GM19238 (cell line): ENCODE results near the gene GOLM1.
"Not testable (repeated sequence)": the region's sequence is repeated elsewhere in the genome, so short reads cannot be mapped to it uniquely, and the experiment has no call there.

Experiments
- DNase-seq: peaks from one replicate; pipeline ENCODE4 v3.0.0; 2011; ENCODE audit warnings: low spot score; ENCODE audit not compliant: insufficient read length

Gene GOLM1, protein sequence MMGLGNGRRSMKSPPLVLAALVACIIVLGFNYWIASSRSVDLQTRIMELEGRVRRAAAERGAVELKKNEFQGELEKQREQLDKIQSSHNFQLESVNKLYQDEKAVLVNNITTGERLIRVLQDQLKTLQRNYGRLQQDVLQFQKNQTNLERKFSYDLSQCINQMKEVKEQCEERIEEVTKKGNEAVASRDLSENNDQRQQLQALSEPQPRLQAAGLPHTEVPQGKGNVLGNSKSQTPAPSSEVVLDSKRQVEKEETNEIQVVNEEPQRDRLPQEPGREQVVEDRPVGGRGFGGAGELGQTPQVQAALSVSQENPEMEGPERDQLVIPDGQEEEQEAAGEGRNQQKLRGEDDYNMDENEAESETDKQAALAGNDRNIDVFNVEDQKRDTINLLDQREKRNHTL

DNA sequence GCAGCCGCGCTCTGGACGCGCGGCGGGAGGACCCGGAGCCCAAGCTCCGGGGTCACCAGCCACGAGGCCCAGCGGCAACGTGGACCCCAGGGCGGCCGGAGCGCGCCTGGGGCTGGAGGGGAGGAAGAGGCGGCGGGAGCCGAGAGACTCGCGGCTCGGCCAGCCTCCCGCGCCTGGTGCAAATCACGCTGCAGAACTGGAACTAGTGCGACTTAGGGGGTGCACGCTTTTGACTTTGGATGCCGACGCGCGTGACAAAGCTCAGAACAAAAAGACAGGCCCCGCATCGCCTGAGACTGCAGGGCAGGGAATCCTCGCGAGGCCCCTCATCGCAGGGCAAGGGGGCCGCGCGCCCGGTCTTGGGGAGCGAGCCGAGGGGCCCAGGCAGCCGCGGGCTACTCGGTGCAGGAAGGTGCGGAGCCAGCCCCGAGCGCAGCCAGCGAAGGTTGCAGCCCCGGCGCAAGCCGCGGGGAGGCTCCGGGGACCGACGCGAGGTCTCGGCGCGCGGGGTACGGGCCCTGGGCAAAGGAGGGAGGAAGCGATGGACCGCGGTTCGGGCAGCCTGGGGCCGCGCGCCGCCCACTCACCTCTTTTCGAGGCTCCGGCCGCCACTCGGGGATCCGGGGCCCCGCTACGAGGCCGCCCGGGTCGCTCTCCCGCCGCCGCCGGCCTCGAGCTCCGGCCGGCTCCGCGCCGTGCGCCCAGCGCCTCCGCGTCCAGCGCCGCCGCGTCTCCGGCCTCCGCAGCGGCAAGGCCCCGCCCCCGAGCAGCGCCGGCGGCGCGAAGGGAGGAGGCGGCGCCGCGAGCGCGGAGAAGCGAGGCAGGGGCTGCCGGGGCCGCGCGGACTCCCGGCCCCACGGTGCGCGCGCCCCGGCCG lies at the start of gene GOLM1:
GOLM1 (minus strand) TSS at position 735 of the 877 bp plus-strand sequence. CDS start 20,238 bp downstream, outside the sequence.
- DNase-seq: peak; percentile 61

DNA sequence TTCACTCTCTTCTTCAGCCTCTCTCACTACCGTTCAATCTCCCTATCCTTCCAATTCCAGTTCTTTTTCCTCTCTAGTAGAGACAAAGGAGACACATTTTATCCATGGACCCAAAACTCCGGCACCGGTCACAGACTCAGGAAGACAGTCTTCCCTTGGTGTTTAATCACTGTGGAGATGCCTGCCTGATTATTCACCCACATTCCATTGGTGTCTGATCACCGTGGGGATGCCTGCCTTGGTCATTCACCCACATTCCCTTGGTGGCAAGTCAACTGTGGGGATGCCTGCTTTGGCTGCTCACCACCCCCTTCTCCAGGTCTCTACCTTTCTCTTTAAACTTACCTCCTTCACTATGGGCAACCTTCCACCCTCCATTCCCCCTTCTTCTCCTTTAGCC lies 47.3 kb upstream of the GOLM1 start:
- DNase-seq: not testable (repeated sequence)

DNA sequence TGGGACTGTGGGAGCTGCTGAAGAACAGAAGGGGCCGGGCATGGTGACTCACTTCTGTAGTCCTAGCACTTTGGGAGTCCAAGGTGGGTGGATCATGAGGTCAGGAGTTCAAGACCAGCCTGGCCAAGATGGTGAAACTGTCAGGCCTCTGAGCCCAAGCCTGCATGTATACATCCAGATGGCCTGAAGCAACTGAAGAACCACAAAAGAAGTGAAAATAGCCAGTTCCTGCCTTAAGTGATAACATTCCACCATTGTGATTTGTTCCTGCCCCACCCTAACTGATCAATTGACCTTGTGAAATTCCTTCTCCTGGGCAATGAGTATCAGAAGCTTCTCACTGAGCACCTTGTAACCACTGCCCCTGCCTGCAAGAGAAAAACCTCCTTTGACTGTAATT lies 46.6 kb upstream of the GOLM1 start:
- not testable (repeated sequence) for DNase-seq

DNA sequence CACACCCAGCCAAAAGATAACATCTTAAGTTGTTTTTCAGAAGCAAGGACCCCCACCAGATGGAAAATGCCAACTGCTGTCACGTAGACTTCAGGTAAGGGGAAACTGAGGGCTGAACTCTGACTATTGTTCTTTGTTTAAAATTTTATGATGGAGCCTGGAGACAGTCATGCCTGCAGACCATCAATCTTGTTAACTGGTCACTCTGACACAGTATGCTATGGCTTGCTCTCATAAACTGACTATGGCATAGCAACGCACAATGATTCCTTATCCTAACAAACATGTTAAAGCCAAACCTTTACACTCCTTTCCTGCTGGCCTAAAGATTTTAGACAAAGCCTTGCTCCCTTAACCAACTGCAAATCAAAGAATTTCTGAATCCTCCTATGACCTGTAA lies 43.6 kb upstream of the GOLM1 start:
- DNase-seq: no peak

DNA sequence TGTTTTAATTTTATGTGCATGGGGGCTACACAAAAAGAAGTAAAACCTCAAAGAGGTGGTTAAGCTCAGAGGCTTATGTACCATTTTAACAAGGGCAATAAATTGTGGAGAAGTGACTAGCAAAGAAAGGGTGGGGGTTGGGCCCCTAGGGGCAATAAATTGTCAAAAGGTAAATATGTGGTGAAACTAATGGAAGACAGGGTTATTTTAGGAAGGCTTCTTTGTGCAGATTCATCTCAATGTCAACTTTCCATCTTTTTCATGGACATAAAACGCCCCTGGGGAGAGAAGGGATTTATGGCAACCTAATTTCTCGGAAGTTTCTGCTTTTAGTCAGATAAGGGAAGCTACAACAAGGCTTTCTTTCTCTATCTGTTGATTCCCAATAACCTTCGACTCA lies 42.5 kb upstream of the GOLM1 start:
- DNase-seq: no peak

DNA sequence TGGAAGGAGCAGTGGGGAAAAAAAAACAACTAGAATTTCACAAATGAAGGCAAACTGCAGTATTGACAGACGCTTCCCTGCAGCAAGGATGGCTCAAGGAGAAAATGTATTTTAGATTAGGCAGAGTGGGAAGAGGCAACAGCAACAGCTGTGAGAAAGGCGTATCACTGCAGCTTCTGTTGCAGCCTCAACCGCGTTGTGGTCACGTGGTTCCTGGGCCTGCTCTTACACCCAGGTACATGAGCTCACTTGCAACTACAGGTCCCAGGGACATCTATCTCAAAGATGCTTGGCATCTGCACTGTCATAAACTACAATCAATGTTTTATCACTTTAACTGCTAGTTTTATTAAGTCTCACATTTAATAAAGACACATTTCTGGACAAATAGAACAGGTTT lies 36.0 kb upstream of the GOLM1 start:
- no peak for DNase-seq

DNA sequence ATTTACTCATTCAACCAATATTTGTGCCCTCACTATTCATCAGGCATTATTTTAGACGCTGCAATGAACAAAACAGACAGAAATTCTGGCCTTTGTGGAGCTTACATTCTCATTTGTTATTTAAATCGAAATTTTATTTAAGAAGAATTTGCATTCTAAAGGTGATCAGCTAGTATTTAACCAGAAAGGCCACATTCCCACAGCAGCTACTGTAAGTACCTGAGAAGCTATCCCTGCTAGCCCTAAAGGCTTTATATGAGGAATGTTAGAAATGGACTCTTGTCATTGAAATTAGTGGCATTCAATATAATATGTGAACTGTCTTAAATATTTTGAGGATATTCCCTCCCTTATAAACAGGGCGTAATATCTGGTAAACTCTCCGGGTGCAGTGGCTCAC lies 35.0 kb upstream of the GOLM1 start:
- no peak for DNase-seq

DNA sequence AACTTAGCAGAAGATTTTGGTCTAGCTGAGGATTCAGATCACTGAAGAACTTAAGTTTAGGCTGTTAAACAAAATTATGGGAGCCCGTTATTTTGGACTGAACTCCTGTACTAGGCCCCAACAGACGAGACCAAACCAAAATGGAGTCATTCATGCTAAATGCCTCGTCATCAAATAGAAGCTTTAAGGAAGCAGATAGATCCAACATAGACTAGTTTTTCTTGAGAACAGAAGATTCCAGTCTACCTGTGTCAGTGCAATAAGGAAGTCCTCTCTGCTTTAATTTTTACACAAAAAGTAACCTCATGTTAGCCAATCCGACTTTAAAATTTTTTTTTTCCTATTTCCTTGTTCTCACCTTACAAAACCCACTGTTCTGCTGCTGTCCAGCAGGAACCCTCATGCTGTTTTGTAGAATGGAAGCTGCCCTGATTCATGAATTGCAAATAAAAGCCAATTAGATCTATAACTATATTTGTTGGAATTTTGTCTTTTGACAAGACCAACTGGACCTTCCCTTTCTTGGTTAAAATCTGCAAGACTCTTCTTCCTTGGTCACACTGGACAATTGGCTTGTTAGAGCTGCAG lies 29.0 kb upstream of the GOLM1 start:
- DNase-seq: no peak

DNA sequence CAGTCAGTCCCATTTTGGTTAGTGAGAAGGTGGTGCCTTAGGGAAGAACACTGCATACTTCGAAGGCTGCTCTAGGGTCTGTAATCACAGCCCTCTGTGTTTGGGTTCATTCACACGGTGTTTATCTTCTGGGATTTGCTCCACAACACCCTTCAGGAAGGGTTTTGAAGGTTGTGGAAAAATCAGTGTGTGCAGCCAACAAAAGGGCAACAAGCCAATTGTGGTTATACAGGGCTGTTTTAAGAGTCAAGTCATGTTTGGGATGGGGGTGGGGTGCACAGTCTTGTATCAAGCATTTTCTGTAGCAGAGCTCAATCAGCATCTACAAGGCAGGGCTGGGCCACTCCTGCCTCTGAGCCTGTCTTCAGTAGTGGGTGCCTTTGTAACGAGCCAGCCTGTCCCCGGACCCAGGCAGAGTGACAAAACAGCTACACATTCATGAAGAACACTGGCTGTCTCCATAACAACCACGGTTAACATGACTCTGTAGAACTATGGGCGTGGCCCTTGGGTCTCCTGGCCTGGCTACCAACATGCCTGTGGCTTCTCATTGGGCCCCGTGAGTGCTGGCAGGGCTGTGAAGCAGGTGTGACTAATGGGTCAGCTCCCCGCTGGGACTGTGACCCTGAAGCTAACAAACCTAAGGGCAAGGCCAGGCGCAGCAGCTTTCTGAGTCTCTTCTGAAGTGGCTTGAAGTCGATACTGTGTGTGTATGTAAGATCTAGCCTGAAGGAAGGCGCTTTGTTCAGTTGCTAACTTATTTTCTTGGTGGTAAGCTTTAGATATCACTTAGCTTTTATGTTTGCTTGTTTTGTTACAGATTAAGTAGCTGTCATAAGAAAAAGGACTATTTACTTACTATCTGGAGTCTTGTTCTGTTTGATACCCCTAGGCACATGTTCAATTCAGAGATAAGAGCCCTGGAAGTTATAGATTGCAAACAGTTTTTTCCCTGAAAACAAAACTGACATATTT lies 27.9 kb upstream of the GOLM1 start:
- DNase-seq: no peak

DNA sequence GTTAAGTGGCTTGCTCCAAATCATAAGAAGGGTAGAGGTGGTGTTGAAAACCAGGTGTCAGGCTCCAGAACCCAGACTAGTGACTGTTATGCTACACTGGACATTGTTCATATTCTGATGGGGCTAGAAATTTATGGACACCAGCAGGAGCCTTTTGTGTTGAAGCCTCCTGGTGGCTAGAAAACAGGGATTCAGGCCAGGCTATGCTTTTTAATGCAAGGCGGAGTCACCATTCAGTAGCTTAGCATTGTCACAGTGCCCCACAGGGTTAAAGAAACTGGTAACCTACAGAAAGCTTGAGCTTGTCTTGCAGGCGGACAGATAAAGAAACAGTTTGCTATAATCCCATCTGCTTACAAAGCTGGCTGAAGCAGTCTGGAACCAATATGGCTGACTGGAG lies 23.0 kb upstream of the GOLM1 start:
- no peak for DNase-seq

DNA sequence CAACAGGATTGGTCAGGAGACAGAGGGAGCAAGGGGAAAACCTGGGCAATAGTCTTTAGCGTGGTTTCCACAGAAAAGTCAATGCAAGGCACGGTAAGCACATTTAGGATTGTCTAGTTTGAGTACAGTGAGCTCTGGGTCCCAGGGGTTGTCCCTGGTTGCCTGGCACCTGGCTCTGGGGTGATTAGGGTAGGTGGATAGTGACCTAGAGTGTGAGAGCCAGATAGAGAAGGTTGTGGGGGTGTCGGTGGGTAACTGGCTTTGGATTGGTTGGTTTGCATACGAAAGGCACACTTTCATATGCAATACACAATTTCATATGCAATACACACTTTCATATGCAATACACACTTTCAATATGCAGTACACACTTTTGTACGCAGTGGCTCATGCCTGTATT lies 20.1 kb upstream of the GOLM1 start:
- DNase-seq: no peak

DNA sequence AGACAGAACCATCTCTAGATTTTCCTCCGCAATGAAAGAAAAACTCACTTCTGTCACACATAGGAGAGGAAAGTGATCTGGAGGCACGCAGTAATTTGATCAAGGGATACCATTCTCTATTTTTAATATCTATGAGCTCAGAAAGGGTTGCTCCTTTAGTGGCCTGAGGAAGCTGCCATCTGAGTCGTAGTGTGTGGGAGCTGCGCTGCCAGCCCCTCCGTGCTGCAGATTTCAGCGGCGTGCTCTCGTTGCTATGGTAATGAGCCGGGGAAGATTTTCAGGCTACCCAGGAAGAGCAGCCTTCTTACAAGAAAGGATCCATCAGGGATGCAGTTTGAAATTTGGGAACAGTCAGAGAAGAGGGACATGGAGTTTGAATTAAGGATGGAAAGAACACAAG lies 17.1 kb upstream of the GOLM1 start:
- DNase-seq: no peak

DNA sequence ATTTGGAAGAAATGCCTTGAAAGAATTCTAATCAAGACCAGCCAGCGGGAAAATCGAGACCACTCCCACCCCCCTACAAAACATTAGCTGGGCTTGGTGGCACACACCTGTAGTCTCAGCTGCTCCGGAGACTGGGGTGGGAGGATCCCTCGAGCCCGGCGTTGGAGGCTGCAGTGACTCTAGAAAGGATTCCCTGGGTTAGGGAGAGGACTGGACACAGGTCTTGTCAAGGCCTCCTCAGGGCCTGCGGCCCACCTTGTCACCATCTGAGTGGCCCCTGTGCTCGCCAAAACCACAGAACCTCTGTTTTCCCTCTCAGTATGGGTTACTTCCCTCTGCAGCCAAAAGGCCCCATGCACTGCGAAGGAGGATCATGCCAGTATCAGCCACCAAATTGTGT lies 16.5 kb upstream of the GOLM1 start:
- DNase-seq: no peak

DNA sequence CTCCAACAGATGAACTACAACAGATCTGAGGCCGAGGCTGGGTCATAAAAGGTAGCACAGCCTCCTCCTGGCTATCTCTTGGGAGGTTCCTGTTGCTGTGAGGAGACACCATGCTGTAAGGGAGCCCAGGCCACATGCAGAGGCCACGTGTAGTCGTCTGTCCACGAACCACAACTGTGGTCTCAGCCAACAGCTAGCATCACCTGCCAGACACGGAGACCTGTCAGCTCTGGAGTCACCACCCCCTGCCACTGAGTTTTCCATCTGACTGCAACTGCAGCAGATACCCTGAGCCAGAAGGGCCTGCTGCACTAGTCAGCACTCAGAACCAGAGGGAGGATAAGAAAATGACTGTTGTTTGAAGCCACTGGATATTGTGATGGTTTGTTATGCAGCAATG lies 12.7 kb upstream of the GOLM1 start:
- no peak for DNase-seq

DNA sequence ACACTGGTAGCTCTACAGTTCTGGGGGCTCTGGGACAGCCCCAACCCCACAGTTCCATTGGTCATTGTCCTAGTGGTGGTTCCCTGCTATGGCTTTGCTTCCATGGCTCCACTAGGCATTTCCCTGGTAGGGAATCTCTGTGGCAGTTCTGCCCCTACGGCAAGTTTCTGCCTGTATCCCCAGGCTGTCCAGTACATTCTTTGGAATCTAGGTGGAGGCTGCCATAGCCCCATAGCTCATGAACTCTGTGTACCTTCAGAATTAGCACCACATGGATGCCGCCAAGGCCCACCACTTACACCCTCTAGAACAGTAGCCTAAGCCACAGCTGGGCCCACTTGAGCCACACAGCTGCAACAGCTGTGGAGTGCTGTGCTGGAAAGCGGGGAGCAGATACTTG lies 3.3 kb upstream of the GOLM1 start:
- DNase-seq: no peak

DNA sequence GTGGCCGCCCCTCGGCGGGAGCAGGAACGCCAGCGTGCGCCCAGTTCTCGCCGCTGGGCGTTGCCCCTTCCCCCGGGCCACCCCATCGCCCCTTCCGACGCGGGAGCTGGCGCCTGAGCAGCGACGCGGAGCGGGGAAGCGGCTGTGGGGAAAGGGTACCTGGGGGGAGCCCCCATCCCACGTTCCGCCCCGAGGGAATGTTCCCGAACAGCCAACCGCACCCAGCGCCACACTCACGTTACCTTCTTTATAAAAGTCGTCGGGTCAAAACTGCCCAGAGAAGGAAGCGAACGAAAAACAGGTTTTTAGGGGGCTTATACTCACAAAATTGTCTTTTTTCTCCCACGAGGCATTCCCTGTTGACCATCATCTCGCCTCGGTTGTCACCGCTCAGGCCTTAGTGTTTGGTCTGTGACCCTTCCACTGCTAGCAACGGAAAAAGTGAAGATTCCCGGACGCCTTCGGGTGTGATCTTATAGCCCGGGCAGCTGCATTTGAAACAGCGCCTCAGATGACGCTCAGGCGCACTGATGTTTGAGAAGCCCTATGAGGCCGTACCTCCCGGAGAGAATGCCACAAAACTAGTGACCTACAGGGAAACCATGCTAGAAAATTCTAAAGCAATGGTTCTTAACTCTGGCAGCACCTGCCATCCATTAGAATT lies 475 bp upstream of the GOLM1 start:
- DNase-seq: no peak

DNA sequence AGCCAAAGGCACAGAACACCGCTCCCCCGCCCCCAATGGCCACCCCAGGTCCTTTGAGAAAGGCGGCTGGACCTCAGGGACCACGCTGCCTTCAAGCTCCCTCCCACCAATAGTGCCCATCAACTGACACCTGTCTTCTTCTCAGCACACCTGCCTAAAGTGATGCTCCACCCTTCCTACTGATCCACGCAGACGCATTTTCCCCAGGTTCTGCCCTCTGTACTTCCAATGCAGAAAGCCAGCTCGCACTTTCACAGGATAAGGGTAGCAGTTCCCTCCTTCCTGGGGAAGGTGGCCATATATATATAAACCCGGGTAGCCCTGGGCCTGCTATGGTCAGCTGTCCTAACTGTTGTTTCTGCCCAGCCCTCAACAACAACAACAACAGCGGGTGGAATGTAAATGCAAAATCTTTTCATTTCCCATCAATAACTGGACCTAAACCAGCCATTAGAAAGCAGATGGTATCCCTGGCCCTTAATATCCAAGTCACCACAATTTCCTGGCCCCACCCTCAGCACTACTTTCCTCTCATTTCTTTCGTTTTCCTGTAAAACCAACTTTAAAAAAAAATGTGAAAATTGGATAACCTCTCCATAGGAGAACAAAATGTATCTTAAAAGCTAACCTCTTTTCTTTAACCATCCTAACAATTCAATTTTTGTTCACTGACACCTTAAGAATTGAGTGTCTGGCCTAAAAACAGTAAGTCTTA lies 1.7 kb downstream of the GOLM1 start:
- no peak for DNase-seq

DNA sequence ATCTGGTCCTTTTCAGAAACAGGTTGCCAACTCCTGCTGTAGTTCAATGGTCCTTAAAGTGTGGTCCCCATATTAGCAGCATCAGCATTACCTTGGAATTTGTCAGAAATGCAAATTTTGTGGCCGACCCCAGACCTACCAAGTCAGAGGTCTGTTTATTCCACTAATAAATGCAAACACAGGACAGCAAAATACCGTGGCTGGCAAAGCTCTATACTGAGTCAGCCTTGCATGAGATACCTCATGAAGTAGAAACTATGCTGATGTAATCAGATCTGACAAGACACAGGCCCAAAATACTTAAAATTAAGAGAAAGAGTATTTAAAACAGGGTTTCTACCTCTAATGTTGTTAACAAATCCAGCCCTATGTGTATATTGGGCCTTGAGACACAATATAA lies 3.0 kb downstream of the GOLM1 start:
- no peak for DNase-seq

DNA sequence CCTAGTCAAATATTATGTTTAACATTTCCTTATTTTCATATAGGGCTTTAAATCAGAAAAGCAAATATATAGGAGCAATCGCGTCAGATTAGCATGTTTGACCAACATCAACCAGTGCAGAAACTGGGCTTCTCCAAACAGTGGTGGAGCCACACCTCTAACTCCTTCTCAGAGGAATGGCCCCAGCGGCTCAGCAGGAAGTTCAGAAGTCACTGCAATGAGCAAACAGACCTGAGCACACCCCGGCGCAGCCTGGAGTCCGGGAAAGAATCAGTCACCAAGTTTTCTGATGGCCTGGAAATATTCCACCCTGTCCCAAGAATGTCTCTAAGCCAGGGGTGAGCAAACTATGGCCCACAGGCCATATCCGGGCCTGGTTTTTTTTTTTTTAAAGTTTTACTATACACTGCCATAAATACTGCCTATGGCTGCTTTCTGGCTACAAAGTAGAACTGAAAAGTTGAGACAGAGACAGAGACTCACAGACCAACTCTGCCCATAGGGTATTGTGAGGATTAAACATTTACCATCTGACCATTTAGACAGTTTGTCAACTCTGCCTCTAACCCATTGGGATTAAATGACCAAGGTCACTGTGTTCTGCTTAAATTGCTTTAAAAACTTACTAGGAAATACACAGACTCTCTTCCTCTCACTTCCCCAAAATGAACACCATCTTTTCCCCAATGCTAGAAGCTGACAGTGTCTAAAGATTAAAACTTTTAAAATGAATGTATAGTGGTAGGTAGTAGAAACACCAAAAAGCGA lies 5.4 kb downstream of the GOLM1 start:
- DNase-seq: no peak
